GM21786 (cell line): ENCODE data around the gene FETUB.

Experiments
- ATAC-seq: cut with Tn5 transposase; IDR thresholded peaks from one replicate; pipeline ENCODE4 v1.9.1; 2021; ENCODE audit not compliant: unreplicated experiment

FETUB gene

DNA sequence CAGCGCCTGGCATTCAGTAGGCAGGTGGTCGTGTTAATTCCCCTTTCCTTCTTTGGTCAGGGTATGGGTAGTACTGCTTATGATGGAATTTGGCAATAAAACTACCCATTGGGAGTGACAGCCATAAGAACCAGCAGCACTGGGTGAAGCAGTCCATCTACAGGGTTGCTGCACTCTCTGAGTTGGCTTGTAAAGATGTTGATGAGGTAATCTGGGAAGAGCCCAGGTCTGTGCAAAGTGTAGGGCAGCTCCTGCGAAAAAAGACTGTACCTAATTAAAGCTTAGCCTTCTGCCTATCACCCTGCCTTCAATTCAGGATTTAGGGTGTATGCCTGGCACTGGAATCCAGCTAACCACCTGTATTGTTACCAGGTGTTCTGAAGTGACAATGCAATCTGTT is 4.7 kb upstream of the FETUB start:
- ATAC-seq, result no peak

DNA sequence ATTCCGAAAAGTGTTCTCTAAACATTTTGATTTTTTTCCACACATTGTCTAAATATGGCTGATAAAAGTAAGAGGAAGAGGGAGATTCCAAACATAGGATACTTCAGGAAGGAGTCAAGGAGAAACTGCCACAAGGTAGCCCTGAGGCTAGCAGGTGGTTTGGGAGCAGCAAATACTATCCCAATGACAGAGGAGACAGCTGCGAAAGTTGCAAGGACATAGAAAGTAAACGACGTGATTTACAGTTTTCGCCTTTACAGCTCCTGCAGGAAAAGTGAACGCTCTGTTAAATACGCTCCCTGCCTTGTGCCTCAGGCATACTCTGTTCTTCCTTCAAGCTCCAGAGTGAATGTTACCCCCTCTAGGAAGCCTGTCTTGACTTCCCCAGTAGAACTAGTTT is 3.7 kb upstream of the FETUB start:
- ATAC-seq, result no peak

- no peak for ATAC-seq
Observed at GRCh38 chr3:186637686-186638085, 2.5 kb upstream of the FETUB start.

GRCh38 chr3:186638259-186638658 is 1.9 kb upstream of the FETUB start:
- ATAC-seq, result no peak

- ATAC-seq, result no peak
Observed at GRCh38 chr3:186640473-186640818, 247 bp downstream of the FETUB start.

- no peak for ATAC-seq
Observed at GRCh38 chr3:186640929-186641328, 730 bp downstream of the FETUB start.

GRCh38 chr3:186642014-186642413 is 1.8 kb downstream of the FETUB start:
- no peak for ATAC-seq

DNA sequence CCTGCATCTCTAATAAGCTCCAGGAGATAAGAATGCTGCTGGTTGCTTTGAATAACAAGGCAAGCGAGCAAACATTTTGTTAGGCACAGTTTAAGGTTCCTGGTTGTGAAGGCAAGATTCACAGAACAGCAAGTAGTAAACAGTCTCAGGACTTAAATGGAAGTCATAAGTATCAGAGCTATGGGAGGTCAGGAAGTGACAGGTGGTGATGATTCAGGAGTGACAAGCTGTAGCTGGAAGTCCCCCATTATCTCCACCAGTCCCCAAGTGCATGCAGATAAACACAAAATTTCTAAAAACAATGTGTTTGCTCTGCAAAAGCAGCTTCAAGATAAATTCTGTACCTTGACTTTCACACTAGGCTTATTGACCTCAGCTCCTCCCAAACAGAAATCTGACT is 3.3 kb downstream of the FETUB start:
- no peak for ATAC-seq

GRCh38 chr3:186644683-186645082 is 4.5 kb downstream of the FETUB start:
- ATAC-seq, result no peak

GRCh38 chr3:186646106-186646505 is 5.9 kb downstream of the FETUB start:
- no peak for ATAC-seq

GRCh38 chr3:186646841-186647240 is 6.6 kb downstream of the FETUB start:
- ATAC-seq, result no peak

DNA sequence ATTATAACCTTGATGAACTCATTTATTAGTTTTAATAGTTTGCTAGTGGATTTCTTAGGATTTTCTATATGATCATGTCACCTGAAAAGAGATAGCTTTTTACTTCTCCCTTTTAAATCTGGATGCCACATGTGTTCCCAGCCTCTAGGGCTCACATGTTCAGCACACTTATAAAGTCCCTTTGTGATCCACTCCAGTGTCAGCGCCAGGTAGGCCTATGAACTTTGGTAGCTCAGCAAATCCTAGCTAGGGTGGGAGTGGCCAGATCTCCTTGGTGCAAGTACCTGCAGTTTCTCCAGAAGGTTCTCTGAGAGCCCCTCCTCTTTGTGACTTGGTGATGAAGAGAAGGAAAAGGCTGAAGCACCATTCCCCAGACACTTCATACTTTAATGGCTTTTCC is 8.7 kb downstream of the FETUB start:
- no peak for ATAC-seq

- ATAC-seq, result no peak
Observed at GRCh38 chr3:186651678-186652215, 11.5 kb downstream of the FETUB start.

DNA sequence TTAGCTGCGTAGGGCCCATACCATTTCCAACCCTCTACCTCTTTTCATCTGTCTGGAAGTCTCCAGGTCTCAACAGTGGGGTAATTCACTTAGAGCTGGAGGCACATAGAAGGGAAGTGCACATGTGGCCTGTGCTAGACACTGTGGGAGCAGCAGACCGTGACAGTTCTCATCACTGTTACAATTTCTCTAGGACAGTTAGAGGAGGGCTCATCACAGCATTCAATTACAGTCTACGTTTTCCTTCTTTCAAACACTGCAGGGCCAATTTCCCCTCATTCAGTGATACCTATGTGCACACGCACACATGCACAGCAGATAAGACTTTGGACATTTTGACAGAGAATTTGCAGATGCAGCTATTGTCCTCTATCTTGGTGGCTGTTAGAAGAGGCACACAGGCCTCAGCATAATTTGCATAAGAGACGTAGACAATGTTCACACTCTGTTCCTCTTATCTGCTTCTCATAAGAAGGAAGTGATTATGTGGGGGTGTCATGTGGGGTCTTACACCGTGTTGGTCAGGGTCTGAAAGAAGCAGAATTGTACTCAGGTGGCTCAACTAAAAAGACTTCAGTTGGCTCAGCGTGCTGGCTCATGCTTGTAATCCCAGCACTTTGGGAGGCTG is 13.0 kb downstream of the FETUB start:
- peak; percentile 97 for ATAC-seq

- ATAC-seq, result no peak
Observed at GRCh38 chr3:186653984-186654383, 13.8 kb downstream of the FETUB start.

DNA sequence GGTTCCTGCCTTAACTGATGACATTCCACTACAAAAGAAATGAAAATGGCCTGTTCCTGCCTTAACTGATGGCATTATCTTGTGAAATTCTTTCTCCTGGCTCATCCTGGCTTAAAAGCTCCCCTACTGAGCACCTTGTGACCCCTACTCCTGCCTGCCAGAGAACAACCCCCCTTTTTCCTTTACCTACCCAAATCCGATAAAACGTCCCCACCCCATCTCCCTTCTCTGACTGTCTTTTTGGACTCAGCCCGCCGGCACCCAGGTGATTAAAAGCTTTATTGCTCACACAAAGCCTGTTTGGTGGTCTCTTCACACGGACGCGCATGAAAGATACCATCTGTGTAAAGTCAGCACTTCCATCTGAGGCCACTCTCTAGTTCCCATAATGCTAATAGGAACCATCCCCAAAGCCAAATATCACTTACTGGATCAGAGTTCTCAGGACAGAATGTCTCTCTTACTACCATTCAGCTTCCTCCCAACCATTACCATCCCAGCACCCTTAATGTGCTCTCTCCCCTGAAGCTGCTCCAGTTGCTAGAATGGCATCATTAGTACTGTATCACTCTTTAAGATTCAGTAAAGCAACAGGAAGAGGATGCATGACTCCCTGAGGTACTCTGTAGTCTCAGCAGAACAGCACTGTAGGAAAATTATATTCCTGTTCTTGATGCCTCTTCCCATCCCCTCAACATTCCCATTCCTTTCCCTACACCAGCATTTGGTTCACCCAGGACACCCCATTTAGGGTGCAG is 23.3 kb downstream of the FETUB start:
- ATAC-seq, result no peak

DNA sequence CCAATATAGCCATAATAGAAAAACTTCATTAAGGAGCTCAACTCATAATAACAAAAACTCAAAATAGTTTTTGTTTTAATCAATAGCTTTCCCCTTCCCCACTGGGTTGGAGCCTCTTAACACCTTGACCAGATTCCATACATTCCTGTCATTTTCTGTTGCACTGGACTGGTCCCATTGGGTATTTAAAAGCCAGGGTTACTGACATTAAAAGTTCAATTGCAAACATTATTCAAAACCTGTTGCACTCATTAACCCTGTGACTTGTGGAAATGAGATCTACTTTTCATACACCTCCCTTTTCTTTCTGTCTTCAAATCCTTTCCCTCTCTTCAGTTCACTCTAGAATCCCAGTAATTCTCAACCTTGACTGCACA is 23.9 kb downstream of the FETUB start:
- ATAC-seq, result no peak

GRCh38 chr3:186664506-186664905 is 24.3 kb downstream of the FETUB start:
- no peak for ATAC-seq

DNA sequence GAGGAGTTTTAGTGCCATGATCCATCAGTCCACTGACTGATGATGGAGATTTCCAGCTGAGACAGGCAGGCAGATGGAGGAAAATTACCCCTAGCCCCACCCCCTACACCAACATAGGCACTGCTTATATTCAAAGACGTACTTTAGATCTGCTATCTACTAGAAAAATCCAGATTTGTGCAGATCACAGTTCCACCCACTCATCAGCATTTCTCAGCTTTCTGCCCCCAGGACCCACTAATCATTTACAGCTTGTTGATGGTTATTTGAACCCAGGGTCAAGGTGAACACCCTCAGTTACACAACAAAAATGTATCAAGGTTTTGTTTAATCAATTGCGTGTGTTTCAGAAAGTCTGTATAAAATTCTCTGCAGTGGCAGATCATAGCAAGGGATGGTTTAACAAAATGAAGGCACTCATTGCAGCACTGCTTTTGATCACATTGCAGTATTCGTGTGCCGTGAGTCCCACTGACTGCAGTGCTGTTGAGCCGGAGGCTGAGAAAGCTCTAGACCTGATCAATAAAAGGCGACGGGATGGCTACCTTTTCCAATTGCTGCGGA is 25.5 kb downstream of the FETUB start, which contains the start of gene HRG:
Gene HRG, plus strand, starts transcription at position 390 of the 564 bp plus-strand sequence. Its CDS starts 18 bp downstream, at position 408.
- no peak for ATAC-seq

DNA sequence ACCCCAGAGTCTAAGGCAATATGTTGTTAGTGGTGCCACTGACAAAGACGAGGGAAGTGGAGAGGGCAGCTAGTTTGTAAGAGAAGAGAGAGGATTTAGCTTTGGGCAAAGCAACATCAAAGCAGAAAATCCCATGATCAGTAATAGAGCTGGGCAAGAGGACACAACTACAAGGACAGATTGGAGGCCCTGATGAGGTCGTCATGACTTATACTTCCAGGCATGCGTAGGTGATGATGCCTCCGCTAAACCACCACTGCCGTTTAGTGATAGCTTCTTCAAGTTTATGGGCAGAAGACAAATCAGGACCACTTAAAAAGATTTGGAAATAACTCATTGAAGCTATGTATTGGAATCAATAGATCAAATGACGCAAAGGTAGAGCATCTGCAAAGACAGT is 28.2 kb downstream of the FETUB start:
- no peak for ATAC-seq

GRCh38 chr3:186669378-186670084 is 29.3 kb downstream of the FETUB start:
- ATAC-seq, result no peak

- no peak for ATAC-seq
Observed at GRCh38 chr3:186670155-186670554, 30.0 kb downstream of the FETUB start.
